Esophagus squamous epithelium (tissue), 4 donors: ENCODE data around the gene FKBP4.

Experiments
- CTCF ChIP-seq, 6 experiments: fragments of 450-650 bp in 4 of 6; fragments of 200-600 bp in 2 of 6; sonication (generic) in 2 of 6; IDR thresholded peaks; one replicate each; pipeline ENCODE4 v1.5.1; 2016 to 2019; ENCODE audit warnings: antibody characterized with exemption in 6 of 6, mild to moderate bottlenecking in 4 of 6, moderate library complexity in 4 of 6
- POLR2A ChIP-seq, 4 donors: fragments of 450-650 bp; IDR thresholded peaks; one replicate each; pipeline ENCODE4 v1.6.1; 2017; ENCODE audit warnings: antibody characterized with exemption in 4 of 4, mild to moderate bottlenecking in 4 of 4, moderate library complexity in 3 of 4

GRCh38 chr12:2813214-2814185 lies 18.7 kb downstream of the FKBP4 start:
- peak; percentile 20 to 77 (median 63) for TF ChIP-seq CTCF (IDR thresholded peaks at IDR 0.05)
- no peak for TF ChIP-seq POLR2A (IDR thresholded peaks at IDR 0.05)
